Neural progenitor cell (in vitro differentiated cells): Measurements from ENCODE around the gene GLDN. TPM values are rescaled to one million over a fixed set of nuclear protein-coding genes. Genes with fewer than 3 reads are reported as not detected.
A peak's percentile ranks its signal among the peaks of the same experiment; 100 is the strongest.

Source experiments
- DNase-seq: peaks from one replicate; pipeline ENCODE4 v3.0.0-alpha.2; 2016; ENCODE audit warnings: low spot score
- H2AFZ ChIP-seq: fragments of 200-600 bp; sonication (generic); replicated peaks from 2 replicates; pipeline ENCODE4 v1.6.1; 2016; ENCODE audit warnings: antibody characterized with exemption
- H3F3A ChIP-seq: fragments of 200-600 bp; sonication (generic); 2 replicates; pipeline ENCODE4 v1.6.1; 2016; ENCODE audit warnings: antibody characterized with exemption, low read depth
- H3K27ac ChIP-seq: fragments of 200-600 bp; sonication (generic); 2 replicates; pipeline ENCODE4 v1.5.1; 2016; ENCODE audit warnings: mild to moderate bottlenecking
- H3K27me3 ChIP-seq: fragments of 200-600 bp; sonication (generic); 2 replicates; pipeline ENCODE4 v1.6.1; 2016; ENCODE audit warnings: mild to moderate bottlenecking, moderate library complexity
- H3K36me3 ChIP-seq: fragments of 200-600 bp; sonication (generic); 2 replicates; pipeline ENCODE4 v1.5.1; 2016
- H3K4me1 ChIP-seq: fragments of 200-600 bp; sonication (generic); 2 replicates; pipeline ENCODE4 v1.6.1; 2016; ENCODE audit warnings: mixed run types
- H3K4me2 ChIP-seq: fragments of 200-600 bp; sonication (generic); 2 replicates; pipeline ENCODE4 v1.6.1; 2016
- H3K4me3 ChIP-seq: fragments of 200-600 bp; sonication (generic); 2 replicates; pipeline ENCODE4 v1.5.1; 2016
- H3K79me2 ChIP-seq: fragments of 200-600 bp; sonication (generic); 2 replicates; pipeline ENCODE4 v1.6.1; 2016; ENCODE audit warnings: low read depth
- H3K9ac ChIP-seq: fragments of 200-600 bp; sonication (generic); 2 replicates; pipeline ENCODE4 v1.6.1; 2016
- H3K9me3 ChIP-seq: fragments of 200-600 bp; sonication (generic); 2 replicates; pipeline ENCODE4 v1.5.1; 2016; ENCODE audit warnings: low read depth
- H4K20me1 ChIP-seq: fragments of 200-600 bp; sonication (generic); 2 replicates; pipeline ENCODE4 v1.6.1; 2016; ENCODE audit warnings: low read depth
- H3K27ac Mint-ChIP-seq: 3 replicates; pipeline ENCODE4 v1.8.0; 2021; ENCODE audit warnings: mixed read lengths
- H3K27me3 Mint-ChIP-seq: 2 replicates; pipeline ENCODE4 v1.8.0; 2022; ENCODE audit warnings: low read depth, mild to moderate bottlenecking, inconsistent platforms, moderate library complexity, mixed read lengths; ENCODE audit not compliant: insufficient read depth
- H3K36me3 Mint-ChIP-seq: 3 replicates; pipeline ENCODE4 v1.8.0; 2021; ENCODE audit warnings: mixed read lengths
- H3K4me1 Mint-ChIP-seq: 3 replicates; pipeline ENCODE4 v1.8.0; 2021; ENCODE audit warnings: mixed read lengths
- H3K4me3 Mint-ChIP-seq: 3 replicates; pipeline ENCODE4 v1.8.0; 2021; ENCODE audit warnings: mild to moderate bottlenecking, moderate library complexity, mixed read lengths
- H3K9me3 Mint-ChIP-seq: 3 replicates; pipeline ENCODE4 v1.8.0; 2020; ENCODE audit warnings: mixed read lengths
- CTCF ChIP-seq: fragments of 200-600 bp; sonication (generic); IDR thresholded peaks from 2 replicates; pipeline ENCODE4 v1.5.1; 2017; ENCODE audit warnings: antibody characterized with exemption, mild to moderate bottlenecking
- EZH2 ChIP-seq: fragments of 200-600 bp; sonication (generic); IDR thresholded peaks from 2 replicates; pipeline ENCODE4 v1.6.1; 2017; ENCODE audit warnings: antibody characterized with exemption, mild to moderate bottlenecking, moderate library complexity
- EZH2phosphoT487 ChIP-seq: fragments of 200-600 bp; sonication (generic); IDR thresholded peaks from 2 replicates; pipeline ENCODE4 v1.6.1; 2017; ENCODE audit warnings: antibody characterized with exemption
- total RNA-seq: library from RNA; depleted of rRNA; stranded (reverse); fragments of >200 nt; gene quantifications from 2 replicates; pipeline ENCODE4 v1.2.3, GENCODE V29; 2015; ENCODE audit warnings: low replicate concordance

Gene GLDN
- total RNA-seq, 1 donor from 2014 or later = 5.3 TPM

- TF ChIP-seq EZH2phosphoT487 = no peak
- TF ChIP-seq CTCF = no peak
- TF ChIP-seq EZH2 = no peak
- Histone ChIP-seq H3K27ac (no peak overlapping the region), H3F3A (peaks cover 7% of the 10 kb centered on the region), H3K4me2 (no peak overlapping the region), H3K4me3 (no peak overlapping the region), H3K9ac (no peak overlapping the region), H3K79me2 (no peaks in the 10 kb centered on the region), H3K4me1 (peaks cover 14% of the 10 kb centered on the region), H3K9me3 (no peaks in the 10 kb centered on the region), H3K36me3 (no peaks in the 10 kb centered on the region), H2AFZ (no peak overlapping the region), H3K27me3 (no peaks in the 10 kb centered on the region), H4K20me1 (no peaks in the 10 kb centered on the region)
- H3K4me1 Mint-ChIP-seq = peaks cover 19% of the 10 kb centered on the region
- no peak for DNase-seq
- H3K9me3 Mint-ChIP-seq = no peaks in the 10 kb centered on the region
- no peak overlapping the region for H3K4me3 Mint-ChIP-seq
- no peaks in the 10 kb centered on the region for H3K36me3 Mint-ChIP-seq
- H3K27me3 Mint-ChIP-seq = peaks cover 3% of the 10 kb centered on the region
- H3K27ac Mint-ChIP-seq = no peak overlapping the region
Observed at GRCh38 chr15:51386029-51386428, 44.6 kb downstream of the GLDN start.

DNA sequence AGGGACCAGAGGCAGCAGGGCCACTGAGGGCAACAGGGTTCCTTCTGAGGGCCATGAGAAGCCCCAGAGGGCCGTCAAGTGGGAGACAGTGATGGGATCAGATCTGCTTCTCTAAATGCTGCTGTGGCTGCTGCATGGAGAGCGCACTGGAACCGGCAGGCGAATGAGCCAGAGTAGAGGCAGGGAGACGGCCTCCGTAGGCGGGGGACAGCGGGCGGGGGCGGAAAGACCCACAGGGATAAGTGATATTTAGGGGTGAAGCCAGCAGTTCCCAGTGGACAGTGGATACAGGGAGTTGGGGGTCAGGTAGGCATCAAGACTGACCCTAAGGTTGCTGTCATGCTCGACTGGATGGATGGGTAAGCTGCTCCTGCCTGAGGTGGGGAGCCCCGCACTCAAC is 45.0 kb downstream of the GLDN start:
- Mint-ChIP-seq H3K9me3 (no peaks in the 10 kb centered on the region), H3K4me3 (no peak overlapping the region), H3K4me1 (peaks cover 24% of the 10 kb centered on the region), H3K27ac (peak overlapping the region; percentile 73), H3K36me3 (no peaks in the 10 kb centered on the region), H3K27me3 (peaks cover 3% of the 10 kb centered on the region)
- no peak overlapping the region for H3K9ac ChIP-seq
- no peaks in the 10 kb centered on the region for H3K9me3 ChIP-seq
- no peak overlapping the region for H2AFZ ChIP-seq
- peaks cover 11% of the 10 kb centered on the region for H3F3A ChIP-seq
- no peak for TF ChIP-seq CTCF
- no peak for TF ChIP-seq EZH2
- no peak for TF ChIP-seq EZH2phosphoT487
- no peak overlapping the region for H3K4me2 ChIP-seq
- no peaks in the 10 kb centered on the region for H4K20me1 ChIP-seq
- peaks cover 19% of the 10 kb centered on the region for H3K4me1 ChIP-seq
- H3K27ac ChIP-seq = no peak overlapping the region
- H3K4me3 ChIP-seq = no peak overlapping the region
- no peaks in the 10 kb centered on the region for H3K79me2 ChIP-seq
- H3K36me3 ChIP-seq = no peaks in the 10 kb centered on the region
- DNase-seq = no peak
- no peaks in the 10 kb centered on the region for H3K27me3 ChIP-seq

- peaks cover 3% of the 10 kb centered on the region for H3K27me3 Mint-ChIP-seq
- no peak overlapping the region for H3K4me3 Mint-ChIP-seq
Observed at GRCh38 chr15:51386960-51387698, 45.7 kb downstream of the GLDN start.

More at GRCh38 chr15:51386960-51387698, 45.7 kb downstream of the GLDN start:
- no peaks in the 10 kb centered on the region for H3K79me2 ChIP-seq
- no peak overlapping the region for H3K9ac ChIP-seq
- TF ChIP-seq EZH2 (no peak), EZH2phosphoT487 (no peak), CTCF (no peak)
- H3K27me3 ChIP-seq = no peaks in the 10 kb centered on the region
- no peak overlapping the region for H3K4me3 ChIP-seq
- Mint-ChIP-seq H3K9me3 (no peaks in the 10 kb centered on the region), H3K27ac (peak overlapping the region; percentile 73), H3K36me3 (no peaks in the 10 kb centered on the region), H3K4me1 (peaks cover 24% of the 10 kb centered on the region)
- H4K20me1 ChIP-seq = no peaks in the 10 kb centered on the region
- no peak overlapping the region for H3K27ac ChIP-seq
- no peak overlapping the region for H2AFZ ChIP-seq
- peaks cover 11% of the 10 kb centered on the region for H3F3A ChIP-seq
- peaks cover 19% of the 10 kb centered on the region for H3K4me1 ChIP-seq
- no peaks in the 10 kb centered on the region for H3K36me3 ChIP-seq
- no peak for DNase-seq
- no peaks in the 10 kb centered on the region for H3K9me3 ChIP-seq
- H3K4me2 ChIP-seq = no peak overlapping the region
